Activated T-helper 1 cell treated with anti-CD3 and anti-CD28 coated beads, Interleukin-2, amount 50 U/mL, for 16 hours (primary cell): ENCODE results near the gene RPGRIP1L.

ENCODE experiments used
- DNase-seq, 2 donors: peaks; one replicate each; pipeline ENCODE4 v3.0.0-alpha.2; 2020; ENCODE audit warnings: low read depth in 1 of 2, low spot score in 1 of 2

Gene RPGRIP1L

DNA sequence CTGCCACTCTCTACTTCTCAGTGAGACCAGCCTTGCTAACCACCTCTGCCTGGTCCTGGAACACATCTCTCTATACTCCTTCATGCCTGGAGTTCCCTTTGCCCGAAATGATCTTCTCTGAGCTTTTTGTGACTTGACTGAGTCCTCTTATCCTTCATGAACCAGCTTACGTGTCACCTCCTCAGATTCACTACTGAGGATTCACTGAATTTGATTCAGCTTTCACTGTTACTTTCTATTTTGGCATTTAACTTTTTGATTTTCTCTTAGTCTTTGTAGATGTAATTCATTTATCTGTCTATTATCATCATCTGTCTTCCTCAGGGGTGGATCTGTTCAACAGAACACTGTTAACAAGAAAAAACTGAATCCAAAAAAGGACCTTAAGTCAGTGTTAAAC, 95.6 kb downstream of the RPGRIP1L start:
- DNase-seq: no peak

DNA sequence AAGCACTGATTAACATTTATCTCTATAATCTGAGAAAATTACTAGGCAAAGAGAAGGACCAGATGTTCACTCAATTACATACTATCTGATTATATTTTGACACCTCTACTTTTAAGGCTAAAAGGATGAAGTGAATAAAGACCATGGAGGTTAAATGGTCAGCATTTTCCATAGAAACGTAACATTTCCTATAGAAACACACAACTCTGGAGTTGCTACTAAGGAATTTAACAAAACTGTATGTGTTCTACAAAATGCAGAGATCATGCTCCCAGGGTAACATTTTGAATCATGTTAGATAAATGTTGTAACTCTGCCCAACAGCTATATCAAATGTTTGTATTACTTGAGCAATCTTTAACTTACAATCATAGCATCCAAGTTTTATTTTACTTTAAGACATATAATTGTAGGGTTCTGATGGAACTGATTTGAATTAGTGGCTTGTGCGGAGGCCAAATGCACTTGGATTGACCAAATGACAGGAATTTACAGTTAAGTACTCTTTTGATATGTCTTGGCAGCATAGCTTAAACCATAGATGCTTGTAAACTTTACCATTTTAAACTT, 97.7 kb downstream of the RPGRIP1L start:
- DNase-seq: no peak

DNA sequence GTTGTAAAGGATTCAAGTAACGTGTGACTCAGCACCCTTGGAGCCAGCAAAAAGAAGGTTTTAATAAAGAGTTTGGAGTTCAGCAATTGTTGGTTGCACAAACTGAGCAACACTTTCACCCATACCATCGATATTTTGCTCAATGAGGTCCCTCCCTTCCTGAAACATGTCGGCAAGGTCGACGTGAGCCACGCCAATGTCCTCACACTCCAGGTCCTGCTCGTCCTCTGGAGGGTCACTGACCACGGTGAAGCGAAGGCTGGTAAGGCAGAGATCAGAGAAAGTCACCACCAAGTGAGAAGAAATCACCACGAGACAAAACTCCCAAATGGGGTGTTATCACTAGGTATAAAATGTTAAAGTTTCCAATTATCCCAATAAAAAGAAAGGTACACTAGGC, 98.3 kb downstream of the RPGRIP1L start:
- no peak for DNase-seq

DNA sequence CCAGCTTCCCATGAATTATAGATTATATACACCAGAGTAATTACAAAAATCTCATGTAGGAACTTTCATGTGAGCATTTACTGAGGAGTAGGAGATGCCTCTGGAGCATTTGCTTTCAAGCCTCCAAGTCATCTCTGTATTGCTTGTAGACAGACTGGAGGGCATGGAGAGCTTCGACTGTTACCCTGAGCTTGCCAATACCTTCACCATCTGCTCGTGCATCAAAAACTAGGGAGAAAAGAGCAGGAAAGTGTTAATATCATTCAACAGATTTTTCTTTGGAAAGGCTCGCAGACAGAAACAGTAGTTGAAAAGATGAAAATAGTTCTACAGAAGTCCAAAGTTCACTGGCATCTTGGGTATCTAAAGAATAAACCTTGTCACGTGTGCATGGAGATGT, 101.7 kb downstream of the RPGRIP1L start:
- DNase-seq: no peak

DNA sequence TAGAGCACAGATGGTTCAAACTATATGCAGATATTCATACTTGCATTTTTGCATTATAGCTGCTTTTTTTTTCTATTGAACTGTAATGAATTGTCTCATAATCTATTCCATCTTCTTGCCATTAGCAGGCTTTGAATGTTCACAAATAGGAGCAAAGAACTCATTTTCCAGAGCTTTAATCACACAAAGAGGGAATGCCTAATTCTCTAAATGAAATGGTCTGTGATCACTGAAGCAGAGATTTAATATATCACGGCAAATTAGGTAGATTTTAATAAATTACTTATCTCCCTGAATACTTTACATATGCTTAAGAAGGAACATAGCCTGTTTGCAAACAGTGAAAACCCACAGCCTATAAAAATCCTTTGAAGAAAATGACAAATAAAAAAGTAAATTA, 103.0 kb downstream of the RPGRIP1L start:
- no peak for DNase-seq

DNA sequence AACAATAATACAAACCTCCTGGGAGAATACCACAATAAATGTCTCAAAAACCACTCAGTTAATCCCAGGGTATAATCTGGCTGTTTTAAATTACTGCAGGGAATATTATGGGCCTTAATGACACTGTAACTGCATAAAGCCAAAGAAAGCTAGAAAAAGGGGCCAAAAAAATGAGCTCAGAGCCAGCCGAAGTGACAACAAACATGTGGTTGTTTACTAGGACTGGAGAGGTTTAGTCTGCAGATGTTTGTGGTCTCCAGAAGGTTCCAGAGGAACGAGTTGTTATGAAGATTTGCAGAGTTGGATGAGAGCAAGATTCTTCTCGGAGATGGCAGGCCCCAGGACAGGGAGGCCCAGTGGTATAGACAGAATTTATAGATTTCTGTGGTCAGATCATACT, 103.5 kb downstream of the RPGRIP1L start:
- DNase-seq: no peak

DNA sequence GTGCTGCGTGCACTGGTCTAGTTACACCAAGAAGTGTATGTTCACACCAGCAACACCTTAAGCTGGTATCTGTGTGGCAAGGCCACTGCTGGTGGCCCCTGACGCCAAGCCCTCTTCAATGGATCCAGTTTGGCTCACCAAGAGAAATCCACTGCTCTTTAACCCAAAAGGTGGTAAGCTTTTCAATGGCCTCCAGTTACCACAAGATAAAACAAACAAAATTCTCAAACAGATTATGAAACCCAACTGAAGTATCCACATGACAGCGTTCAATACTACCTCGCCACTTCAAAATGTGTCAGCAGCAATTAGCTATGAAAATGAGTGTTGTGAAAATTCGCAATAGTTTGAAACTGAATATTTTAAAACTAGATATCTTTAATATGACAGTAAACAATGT, 104.1 kb downstream of the RPGRIP1L start:
- no peak for DNase-seq

DNA sequence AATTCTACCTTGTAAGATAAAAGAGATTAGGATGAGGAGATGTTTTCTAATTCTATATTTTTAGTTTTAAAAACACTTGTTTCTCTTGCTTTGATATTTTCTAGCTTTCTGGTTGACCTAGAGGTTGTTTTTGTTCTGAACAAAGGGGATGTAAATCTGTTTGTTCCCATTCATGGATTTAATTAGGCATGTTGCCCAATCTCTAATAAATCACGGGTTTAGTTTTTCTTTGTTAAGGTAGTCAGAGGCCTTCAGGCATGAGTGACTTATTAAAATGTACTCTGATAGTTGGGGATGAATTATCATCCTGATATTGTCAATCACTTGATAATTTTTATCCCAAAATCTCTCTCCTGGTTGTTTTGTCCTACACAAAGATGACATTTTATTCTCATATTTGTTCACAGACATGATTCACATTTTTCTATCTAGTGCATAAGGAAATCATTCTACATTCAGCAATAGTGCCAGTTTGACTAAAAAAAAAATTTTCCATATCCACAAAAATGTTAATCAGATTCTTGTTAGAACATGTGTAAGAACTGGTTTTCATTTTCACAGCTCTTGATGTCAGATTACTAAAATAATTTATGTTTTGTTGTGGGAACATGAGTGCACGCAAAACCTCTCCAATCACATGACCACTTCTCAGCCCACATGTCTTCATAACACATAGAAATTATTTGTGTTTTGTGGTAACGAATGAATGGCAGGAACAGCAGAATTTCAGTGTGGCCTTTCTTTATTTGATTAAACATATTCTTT, 105.0 kb downstream of the RPGRIP1L start:
- DNase-seq: no peak

DNA sequence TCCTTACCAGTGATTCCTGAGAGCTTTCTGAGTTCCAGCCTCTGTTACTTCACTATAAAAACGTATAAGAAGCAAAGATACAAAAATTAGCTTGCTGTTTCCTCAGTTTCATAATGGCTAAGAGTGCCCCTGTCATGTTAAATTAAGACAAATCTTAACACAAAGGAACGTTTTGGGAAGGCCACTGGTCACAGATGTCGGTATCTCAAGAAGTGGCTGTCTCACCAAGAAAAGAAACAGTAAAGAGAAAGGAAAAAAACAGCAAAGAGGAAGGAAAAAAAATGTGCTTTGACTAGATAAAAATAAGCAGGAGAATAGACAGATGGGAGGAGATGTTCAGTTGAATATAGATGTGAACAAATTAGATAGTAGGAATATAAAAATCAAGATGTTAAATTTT, 105.9 kb downstream of the RPGRIP1L start:
- DNase-seq: no peak

DNA sequence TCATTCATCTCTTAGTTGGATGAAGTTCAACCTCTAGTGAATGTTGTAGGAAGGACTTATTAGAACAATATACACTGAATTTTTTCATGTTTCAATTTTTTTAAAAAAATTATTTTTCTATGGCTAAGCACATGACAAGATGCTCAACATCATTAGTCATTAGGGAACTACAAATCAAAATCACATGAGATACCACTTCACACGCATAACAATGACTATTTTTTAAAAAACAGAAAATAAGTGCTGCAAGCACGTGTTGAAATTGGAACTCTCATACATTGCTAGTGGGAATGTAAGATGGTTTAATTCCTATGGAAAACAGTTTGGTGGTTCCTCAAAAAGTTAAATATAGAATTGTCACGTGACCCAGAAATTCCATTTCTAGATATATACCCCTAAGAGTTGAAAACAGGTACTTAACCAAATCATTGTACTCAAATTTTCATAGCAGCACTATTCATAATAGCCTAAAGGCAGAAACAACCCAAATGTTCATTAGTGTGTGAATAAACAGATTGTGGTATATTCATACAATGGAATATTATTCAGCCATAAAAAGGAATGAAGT, 115.5 kb downstream of the RPGRIP1L start:
- no peak for DNase-seq

DNA sequence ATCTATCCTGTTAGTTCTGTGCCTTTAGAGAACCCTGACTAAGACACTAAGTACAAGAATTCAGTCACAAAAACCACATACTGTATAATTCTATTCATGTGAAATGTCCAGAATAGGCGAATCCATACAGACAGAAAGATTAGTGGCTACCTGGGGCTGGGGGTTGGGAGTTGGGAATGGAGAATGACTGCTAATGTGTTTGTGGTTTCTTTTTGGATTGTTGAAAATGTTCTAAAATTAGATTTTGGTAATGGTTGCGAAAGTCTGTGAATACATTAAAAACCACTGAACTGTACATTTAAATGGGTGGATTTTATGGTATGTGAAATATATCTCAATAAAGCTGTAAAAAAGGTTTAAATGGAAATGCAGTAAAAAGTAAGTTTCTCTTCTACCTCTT, 120.3 kb downstream of the RPGRIP1L start:
- DNase-seq: no peak

DNA sequence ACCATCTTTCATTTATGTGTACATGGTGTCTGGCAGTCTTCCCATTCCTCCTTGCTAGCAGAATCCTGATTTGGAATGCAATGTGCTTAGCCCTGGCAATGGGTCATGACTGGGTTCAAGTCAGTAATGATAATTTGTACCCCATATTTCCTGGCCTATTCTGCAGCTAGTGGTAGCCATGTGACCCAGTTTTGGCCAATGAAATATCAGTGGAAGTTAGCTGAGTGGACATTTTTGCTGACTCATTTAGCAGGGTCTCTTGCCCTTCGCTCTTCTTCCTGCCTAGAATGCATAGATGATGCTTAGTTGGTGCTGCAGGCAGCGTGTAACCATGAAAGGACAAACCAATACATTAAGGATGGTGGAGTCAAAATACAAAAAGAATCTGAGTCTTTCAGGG, 121.9 kb downstream of the RPGRIP1L start:
- DNase-seq: no peak

DNA sequence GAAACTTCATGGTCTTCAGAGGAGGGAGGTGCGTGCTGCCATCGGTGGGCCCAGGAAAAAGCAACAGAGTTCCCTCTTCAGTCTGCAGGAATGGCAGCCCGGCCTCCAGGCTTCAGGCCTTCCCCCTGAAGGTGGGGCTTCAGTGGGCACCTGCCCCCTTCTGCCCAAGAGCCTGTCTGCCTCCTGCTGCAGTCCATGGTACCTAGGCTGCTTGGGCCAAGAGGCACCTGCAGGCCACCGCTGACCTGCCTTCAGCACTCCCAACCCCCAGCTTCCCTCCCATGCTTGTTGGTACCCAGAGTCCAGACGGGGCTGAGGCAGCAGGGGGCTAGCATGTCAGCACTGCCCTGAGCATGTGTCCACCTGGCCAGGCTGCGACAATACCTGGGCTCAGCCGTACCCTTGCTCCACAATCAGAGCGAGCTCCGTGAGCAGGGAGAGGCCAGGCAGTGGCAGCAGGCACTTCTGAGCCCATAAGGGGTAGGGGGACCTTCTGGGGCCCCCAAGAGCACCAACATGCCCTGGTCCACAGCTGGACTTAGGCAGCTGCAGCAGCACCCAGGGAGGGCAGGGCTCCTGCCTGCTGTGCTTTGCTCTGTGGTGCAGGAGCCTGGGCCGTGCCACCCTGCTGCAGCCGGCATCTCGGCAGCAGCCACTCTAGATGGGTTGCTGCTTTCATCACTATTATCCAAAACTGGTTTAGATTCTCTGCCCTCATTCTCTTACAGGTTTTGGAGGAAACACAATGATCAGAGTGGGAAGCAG, 123.4 kb downstream of the RPGRIP1L start:
- no peak for DNase-seq

DNA sequence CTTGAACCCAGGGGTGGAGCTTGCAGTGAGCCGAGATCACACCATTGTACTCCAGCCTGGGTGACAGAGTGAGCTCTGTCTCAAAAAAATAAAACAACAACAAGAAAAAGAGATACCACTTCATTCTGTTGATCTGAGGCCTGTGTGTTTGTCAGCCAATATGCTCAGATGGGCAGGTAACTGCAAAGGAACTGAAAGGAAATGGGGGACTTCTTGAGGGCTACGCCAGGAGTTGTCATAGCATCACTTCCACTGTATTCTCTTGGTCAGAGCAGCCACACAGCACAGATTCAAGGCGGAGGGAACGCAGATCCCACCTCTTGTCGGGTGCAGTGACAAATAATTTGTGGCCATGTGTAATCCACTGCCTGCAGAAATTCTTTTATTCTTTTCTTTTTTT, 126.8 kb downstream of the RPGRIP1L start:
- no peak for DNase-seq

DNA sequence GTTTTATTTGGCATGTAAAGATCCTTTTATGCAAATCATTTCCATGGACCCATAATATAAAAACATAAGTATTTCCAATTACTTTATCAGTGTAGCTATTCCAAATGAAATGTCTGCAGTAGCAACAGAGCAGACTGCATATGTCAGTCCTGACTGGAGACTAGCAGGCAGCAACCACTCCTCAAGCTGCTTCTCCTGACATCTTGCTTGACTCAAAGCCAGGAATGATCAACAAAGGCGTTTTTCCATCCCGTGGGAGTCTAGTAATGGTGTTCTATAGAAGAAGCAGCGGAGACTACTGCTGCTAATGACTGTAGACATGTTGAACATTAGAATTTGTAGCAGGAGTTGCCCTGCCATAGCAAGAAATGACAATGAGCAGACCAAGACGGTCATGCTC, 127.4 kb downstream of the RPGRIP1L start:
- DNase-seq: no peak

DNA sequence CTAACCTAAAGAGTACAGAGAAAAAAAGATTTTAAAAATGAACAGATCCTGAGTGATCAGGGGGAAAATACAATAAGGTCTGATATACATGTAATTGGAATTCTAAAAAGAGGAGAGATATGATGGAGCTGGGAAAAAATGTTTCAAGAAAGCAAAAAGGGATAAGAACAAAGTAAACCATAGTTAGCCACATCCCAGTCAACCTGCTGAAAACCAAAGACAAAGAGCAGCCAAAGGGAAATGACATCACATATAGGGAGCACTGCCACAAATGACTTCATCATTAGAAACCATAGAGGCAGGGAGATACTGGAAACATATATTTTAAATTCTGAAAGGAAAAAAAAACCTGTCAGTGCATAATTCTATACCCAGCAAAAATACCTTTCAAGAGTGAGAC, 131.9 kb downstream of the RPGRIP1L start:
- DNase-seq: no peak

DNA sequence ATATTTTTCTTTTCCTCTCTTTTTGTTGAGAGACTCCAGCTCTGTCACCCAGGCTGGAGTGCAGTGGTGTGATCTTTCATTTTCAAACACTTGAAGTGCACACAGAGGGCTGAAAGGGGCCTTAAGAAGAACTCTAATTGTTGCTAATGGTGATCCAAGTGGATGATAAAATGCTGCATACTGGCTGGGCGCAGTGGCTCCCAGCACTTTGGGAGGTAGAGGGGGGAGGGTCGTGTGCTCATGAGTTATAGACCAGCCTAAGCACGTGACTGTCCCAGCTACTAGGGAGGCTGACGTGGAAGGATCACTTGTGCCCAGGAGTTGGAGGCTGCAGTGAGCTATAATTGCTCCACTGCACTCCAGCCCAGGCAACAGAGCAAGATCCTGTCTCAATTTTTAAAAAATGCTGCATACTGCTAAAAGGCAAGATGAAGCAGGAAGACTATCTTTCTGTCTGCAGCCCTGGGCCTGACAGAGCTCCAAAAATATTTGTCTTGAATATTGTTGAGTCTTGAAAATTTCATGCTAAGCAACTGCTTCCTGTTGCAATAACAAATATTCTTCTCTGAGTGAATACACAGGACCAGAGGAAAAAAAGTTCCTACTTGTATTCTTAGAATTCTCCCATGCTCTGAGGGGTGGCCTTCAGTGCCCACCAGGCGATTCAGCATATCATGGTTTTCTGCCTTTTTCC, 137.0 kb downstream of the RPGRIP1L start:
- no peak for DNase-seq

DNA sequence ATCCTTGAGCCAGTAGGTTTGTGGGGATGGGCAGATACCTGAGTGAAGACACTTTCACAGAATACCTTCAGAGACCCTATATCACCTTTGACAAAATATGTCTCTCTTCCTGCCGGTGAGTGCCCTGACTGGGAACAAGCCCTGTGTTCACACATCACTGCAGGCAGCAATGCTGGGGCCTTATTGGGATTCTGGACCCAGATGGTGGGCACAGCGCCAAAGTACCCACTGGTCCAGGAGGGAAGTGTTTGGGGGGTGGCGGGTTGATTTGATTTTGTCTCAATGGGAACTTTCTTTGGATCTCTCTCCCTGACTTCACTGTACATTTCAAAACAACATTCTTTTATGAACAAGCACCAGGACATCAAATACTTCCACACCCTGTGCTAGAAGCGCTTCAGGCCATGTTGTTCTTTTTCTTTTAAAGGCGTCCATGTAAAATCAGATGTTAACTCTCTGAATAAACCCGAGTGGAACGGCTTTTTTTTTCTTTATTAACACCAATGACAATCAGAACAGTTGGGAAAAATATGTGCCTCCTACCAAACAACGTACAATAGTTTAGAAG, 138.3 kb downstream of the RPGRIP1L start:
- DNase-seq: no peak

DNA sequence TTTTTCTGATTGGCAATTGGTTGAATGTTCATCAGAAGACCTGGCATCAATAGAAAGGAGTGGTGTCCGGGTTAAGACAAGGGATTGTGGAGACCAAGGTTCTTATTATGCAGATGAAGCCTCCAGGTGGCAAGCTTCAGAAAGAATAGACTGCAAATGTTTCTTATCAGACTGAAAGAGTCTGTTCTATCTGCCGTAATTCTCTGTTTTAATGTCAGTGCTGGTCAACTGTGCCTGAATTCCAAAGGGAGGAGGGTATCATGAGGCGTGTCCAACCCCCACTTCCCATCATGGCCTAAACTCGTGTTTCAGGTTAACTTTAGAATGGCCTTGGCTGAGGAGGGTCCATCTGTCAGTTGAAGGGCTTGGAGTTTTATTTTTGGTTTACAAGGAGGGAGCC, 140.2 kb downstream of the RPGRIP1L start:
- DNase-seq: no peak

DNA sequence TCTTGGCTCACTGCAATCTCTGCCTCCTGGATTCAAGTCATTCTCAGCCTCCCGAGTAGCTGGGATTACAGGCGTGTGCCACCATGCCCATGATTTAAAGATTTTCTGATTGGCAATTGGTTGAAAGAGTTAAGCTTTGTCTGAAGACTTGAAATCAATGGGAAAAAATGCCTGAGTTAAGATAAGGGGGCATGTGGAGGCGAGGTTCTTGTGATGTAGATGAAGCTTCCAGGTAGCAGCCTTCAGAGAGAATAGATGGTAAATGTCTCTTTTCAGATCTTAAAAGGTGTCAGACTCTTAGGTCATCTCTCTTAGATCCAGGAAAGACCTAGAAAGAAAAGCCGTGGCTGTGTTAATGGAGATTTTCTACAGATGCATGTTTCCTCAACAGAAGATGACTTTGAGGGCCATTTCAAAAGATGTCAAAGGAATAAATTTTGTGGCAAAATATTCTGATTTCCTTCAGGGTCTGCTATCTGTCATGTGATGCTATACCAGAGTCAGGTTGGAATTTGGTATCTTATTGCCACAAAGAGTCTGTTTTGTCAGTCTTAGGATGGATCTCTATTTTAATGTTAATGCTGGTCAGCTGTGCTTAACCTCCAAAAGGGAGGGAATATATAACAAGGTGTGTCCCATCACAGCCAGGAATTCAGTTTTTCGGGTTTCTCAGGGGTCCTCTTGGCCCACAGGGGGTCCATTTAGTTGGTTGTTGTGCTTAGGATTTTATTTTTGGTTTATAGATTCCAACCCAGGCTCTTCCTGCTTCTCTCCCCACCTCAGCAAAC, 142.4 kb downstream of the RPGRIP1L start:
- DNase-seq: no peak
